Dendritic cell treated with granulocyte-macrophage colony-stimulating factor and Interleukin-4, amounts not matched to agents 40 ng/mL and 50 ng/mL, for 4 days (primary cell): Measurements from ENCODE around the gene SEMA3F.
A peak's percentile ranks its signal among the peaks of the same experiment; 100 is the strongest.
"Not testable (repeated sequence)": the region's sequence is repeated elsewhere in the genome, so short reads cannot be mapped to it uniquely, and the experiment has no call there.

ENCODE experiments used
- H3K27ac Mint-ChIP-seq: one replicate; pipeline ENCODE4 v1.8.0; 2022; ENCODE audit warnings: mild to moderate bottlenecking, mixed read lengths
- H3K27me3 Mint-ChIP-seq: one replicate; pipeline ENCODE4 v1.8.0; 2022; ENCODE audit warnings: mild to moderate bottlenecking, mixed read lengths
- H3K36me3 Mint-ChIP-seq: one replicate; pipeline ENCODE4 v1.8.0; 2022; ENCODE audit warnings: low read depth, mixed read lengths
- H3K4me1 Mint-ChIP-seq: one replicate; pipeline ENCODE4 v1.8.0; 2022; ENCODE audit warnings: low read depth, mixed read lengths
- H3K4me3 Mint-ChIP-seq: one replicate; pipeline ENCODE4 v1.8.0; 2022; ENCODE audit warnings: mild to moderate bottlenecking, moderate library complexity, mixed read lengths
- H3K9me3 Mint-ChIP-seq: one replicate; pipeline ENCODE4 v1.8.0; 2022; ENCODE audit warnings: mixed read lengths
- intact Hi-C: fragments of 100-400 bp; cut with micrococcal nuclease; formaldehyde crosslinking; loops from one replicate; pipeline ENCODE4 v1.15.0; 2022

The SEMA3F gene

DNA sequence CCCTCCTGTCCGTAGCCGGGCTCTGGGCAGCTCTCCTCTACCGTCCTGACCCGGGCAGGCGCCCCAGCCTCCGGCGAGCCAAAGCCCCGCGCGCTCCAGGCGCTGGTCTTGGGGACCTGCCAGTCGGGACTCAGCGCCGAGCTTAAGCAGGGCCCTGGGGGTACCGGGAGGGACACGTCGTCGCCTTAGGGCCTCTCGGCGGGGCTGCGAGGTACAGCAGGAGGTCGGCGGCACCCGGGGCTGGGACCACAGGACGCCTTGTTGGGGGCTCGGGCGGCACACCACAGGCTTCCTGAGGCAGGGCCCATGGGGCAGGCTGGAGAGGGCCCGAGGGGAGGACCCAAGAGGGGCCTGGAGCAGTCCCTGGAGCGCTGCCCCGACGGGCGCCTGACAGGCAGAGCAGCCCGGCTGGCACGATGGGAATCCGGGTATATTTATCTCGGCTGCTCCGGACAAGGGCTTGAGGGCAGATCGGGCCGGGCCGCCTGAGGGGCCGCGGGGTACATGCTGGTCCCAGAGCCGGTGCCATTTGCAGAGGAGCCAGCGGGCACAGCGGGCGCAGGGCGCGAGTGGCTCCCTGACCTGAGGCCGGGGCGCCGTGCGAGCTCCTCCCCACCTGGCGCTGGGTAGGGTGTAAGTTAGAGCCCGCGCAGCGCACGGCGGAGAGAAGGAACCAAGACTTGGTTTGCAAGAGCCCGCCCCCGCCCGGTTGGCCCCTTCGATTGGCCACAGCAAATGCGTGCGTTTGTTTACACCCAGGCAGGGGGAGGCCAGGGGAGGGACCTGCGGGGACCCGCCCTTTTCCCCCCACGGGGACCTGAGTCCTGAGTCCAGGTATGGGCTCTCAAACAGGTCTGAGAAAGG lies 50.5 kb downstream of the SEMA3F start:
- H3K27me3 Mint-ChIP-seq = peaks cover 82% of the 10 kb centered on the region
- peaks cover 6% of the 10 kb centered on the region for H3K4me1 Mint-ChIP-seq
- H3K27ac Mint-ChIP-seq = no peak overlapping the region
- H3K9me3 Mint-ChIP-seq = no peaks in the 10 kb centered on the region
- H3K4me3 Mint-ChIP-seq = peak overlapping the region; percentile 14
- H3K36me3 Mint-ChIP-seq = no peaks in the 10 kb centered on the region
- intact Hi-C loops = no loop called here

GRCh38 chr3:50207359-50208042 lies 52.4 kb downstream of the SEMA3F start:
- no peaks in the 10 kb centered on the region for H3K36me3 Mint-ChIP-seq
- H3K9me3 Mint-ChIP-seq = no peaks in the 10 kb centered on the region
- intact Hi-C loops = no loop called here
- H3K4me1 Mint-ChIP-seq = peaks cover 6% of the 10 kb centered on the region
- peaks cover 66% of the 10 kb centered on the region for H3K27me3 Mint-ChIP-seq
- no peak overlapping the region for H3K27ac Mint-ChIP-seq
- no peak overlapping the region for H3K4me3 Mint-ChIP-seq

DNA sequence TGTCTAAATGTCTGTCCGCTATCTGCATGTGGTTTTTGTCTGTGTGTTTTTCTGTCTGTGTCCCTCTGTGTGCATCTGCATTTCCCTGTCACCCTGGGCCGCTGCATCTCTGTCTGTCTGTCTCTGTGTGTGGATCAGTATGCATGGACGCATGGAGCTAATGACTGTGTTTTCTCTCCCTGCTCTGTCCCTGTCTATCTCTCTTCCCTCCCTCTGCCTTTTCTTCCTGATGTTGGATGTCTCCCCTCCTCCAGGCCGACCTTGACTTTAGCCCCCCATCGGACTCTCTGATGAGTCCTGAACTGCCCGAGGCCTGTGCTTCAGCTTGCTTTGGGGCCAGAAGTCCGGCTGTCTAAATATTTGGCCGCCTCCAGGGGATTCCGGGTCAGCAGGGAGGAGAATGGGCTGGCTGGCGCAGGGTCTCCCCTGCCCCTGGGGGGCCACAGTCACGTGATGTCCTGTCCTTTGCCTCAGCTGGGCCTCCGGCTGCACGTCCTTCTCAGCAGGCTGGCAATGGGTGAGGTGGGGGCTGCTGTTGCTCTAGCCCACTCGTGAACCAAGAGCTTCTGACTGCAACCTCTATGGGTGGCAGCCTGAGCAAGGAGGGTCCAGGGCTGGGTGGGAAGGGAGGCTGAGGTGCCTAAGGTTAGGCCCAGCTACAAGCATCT lies 53.7 kb downstream of the SEMA3F start:
- H3K4me1 Mint-ChIP-seq = peaks cover 6% of the 10 kb centered on the region
- intact Hi-C loops = no loop called here
- no peaks in the 10 kb centered on the region for H3K36me3 Mint-ChIP-seq
- H3K9me3 Mint-ChIP-seq = no peaks in the 10 kb centered on the region
- no peak overlapping the region for H3K27ac Mint-ChIP-seq
- no peak overlapping the region for H3K4me3 Mint-ChIP-seq
- H3K27me3 Mint-ChIP-seq = peaks cover 56% of the 10 kb centered on the region

- no peaks in the 10 kb centered on the region for H3K9me3 Mint-ChIP-seq
- no peaks in the 10 kb centered on the region for H3K36me3 Mint-ChIP-seq
- intact Hi-C loops = no loop called here
- no peak overlapping the region for H3K27ac Mint-ChIP-seq
- peaks cover 45% of the 10 kb centered on the region for H3K27me3 Mint-ChIP-seq
- H3K4me3 Mint-ChIP-seq = no peak overlapping the region
- H3K4me1 Mint-ChIP-seq = peaks cover 6% of the 10 kb centered on the region
Observed at GRCh38 chr3:50210176-50210509, 55.0 kb downstream of the SEMA3F start.

GRCh38 chr3:50210510-50211367 lies 55.6 kb downstream of the SEMA3F start:
- Mint-ChIP-seq H3K36me3 (no peaks in the 10 kb centered on the region), H3K4me3 (no peak overlapping the region), H3K4me1 (peaks cover under 1% of the 10 kb centered on the region), H3K9me3 (no peaks in the 10 kb centered on the region), H3K27me3 (peaks cover 40% of the 10 kb centered on the region), H3K27ac (no peak overlapping the region)
- intact Hi-C loops = no loop called here

DNA sequence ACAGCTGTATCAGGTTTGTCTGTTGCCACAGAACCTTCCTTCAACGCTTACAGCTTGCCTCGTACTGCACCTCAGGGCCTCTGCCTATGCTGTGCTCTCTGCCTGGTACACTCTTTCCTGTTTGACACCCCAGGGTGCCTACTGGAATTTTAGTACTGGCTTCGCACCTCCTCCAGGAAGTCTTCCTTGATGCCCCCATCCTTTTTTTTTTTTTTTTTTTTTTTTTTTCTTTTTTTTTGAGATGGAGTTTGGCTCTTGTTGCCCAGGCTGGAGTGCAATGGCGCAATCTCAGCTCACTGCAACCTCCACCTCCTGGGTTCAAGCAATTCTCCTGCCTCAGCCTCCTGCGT lies 56.2 kb downstream of the SEMA3F start:
- intact Hi-C loops, H3K27ac Mint-ChIP-seq, H3K9me3 Mint-ChIP-seq, H3K4me1 Mint-ChIP-seq, H3K4me3 Mint-ChIP-seq, H3K36me3 Mint-ChIP-seq: not testable (repeated sequence)
- H3K27me3 Mint-ChIP-seq = peaks cover 34% of the 10 kb centered on the region

DNA sequence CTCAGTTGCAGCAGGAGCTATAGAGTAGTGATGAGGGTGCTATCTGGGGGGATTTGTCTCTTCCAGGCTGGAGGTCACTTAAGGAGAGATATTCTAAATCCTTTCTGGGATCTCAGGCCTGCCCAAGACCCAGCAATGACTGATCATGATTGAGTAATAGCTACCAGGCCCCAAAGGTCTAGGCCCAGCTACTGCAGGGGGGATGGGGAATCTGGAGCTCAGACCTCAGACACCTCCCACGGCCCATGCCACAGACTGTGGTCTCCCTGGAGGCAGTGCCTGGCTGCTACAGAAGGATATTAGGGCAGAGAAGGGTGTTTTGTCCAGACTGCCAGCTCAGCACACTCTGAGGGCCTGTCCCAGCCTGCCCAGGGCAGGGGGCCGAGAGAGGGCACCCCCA lies 56.8 kb downstream of the SEMA3F start:
- Mint-ChIP-seq H3K27ac (no peak overlapping the region), H3K4me1 (no peaks in the 10 kb centered on the region), H3K4me3 (no peak overlapping the region)

DNA sequence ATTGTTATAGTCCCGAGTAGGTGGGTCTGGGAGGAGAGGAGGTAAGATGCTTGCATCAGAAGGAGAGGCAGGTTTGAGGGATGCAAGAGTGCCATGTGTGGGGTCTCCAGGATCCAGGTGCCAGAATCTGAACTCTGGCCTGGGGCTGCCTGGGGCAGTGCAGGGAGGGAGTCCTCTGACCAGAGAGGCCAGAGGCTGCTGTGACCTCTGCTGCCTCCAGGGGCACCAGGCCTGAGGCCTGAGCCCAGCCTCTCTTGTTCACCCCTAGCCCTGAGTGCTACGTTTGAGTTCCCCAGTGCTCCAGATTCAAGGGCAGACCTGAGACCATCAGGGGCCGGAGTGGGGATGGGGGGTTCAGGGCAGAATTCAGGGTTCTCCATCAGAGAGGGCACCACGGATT lies 57.4 kb downstream of the SEMA3F start:
- no peaks in the 10 kb centered on the region for H3K9me3 Mint-ChIP-seq
- intact Hi-C loops = no loop called here
- H3K4me1 Mint-ChIP-seq = no peaks in the 10 kb centered on the region
- H3K27me3 Mint-ChIP-seq = peaks cover 25% of the 10 kb centered on the region
- H3K4me3 Mint-ChIP-seq = no peak overlapping the region
- no peak overlapping the region for H3K27ac Mint-ChIP-seq
- H3K36me3 Mint-ChIP-seq = no peaks in the 10 kb centered on the region

More for the DNA sequence above, 56.8 kb downstream of the SEMA3F start:
- intact Hi-C loops = no loop called here
- Mint-ChIP-seq H3K27me3 (peaks cover 29% of the 10 kb centered on the region), H3K9me3 (no peaks in the 10 kb centered on the region), H3K36me3 (no peaks in the 10 kb centered on the region)

DNA sequence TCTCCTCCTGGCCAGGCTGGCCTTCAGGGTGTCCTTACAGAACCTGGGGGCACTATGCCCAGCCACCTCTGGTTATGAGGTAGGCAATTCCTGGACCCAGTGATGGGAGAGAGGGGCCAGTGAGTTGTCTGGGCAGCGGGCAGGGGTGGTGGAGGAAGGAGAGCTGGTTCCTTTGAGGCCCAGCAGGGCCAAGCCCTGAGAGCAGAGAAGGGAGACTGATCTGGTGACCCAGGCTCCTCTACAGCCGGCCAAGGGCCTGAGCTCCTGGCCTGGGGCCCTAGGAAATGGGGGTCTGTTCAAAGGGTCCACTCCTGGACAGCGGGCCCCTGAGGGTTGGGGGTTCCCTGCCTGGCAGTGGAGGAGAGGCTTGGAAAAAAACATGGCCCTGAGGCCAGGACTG lies 57.8 kb downstream of the SEMA3F start:
- Mint-ChIP-seq H3K4me1 (no peaks in the 10 kb centered on the region), H3K36me3 (no peaks in the 10 kb centered on the region), H3K27me3 (peaks cover 22% of the 10 kb centered on the region), H3K9me3 (no peaks in the 10 kb centered on the region), H3K4me3 (no peak overlapping the region), H3K27ac (no peak overlapping the region)
- intact Hi-C loops = no loop called here

- Mint-ChIP-seq H3K4me3 (no peak overlapping the region), H3K9me3 (no peaks in the 10 kb centered on the region), H3K27me3 (peaks cover 18% of the 10 kb centered on the region), H3K27ac (no peak overlapping the region), H3K4me1 (no peaks in the 10 kb centered on the region), H3K36me3 (no peaks in the 10 kb centered on the region)
- intact Hi-C loops = no loop called here
Observed at GRCh38 chr3:50213373-50213772, 58.2 kb downstream of the SEMA3F start.

GRCh38 chr3:50214824-50215223 lies 59.7 kb downstream of the SEMA3F start:
- H3K36me3 Mint-ChIP-seq = no peaks in the 10 kb centered on the region
- no peak overlapping the region for H3K27ac Mint-ChIP-seq
- intact Hi-C loops = no loop called here
- no peak overlapping the region for H3K4me3 Mint-ChIP-seq
- H3K27me3 Mint-ChIP-seq = peaks cover 11% of the 10 kb centered on the region
- H3K4me1 Mint-ChIP-seq = no peaks in the 10 kb centered on the region
- H3K9me3 Mint-ChIP-seq = no peaks in the 10 kb centered on the region

- Mint-ChIP-seq H3K4me1 (no peaks in the 10 kb centered on the region), H3K9me3 (no peaks in the 10 kb centered on the region), H3K36me3 (no peaks in the 10 kb centered on the region), H3K27me3 (peaks cover 9% of the 10 kb centered on the region), H3K4me3 (no peak overlapping the region), H3K27ac (no peak overlapping the region)
- intact Hi-C loops = no loop called here
Observed at GRCh38 chr3:50215529-50215928, 60.4 kb downstream of the SEMA3F start.

GRCh38 chr3:50217681-50218080 lies 62.6 kb downstream of the SEMA3F start:
- H3K4me1 Mint-ChIP-seq = peaks cover 4% of the 10 kb centered on the region
- intact Hi-C loops = no loop called here
- peaks cover 9% of the 10 kb centered on the region for H3K27me3 Mint-ChIP-seq
- no peaks in the 10 kb centered on the region for H3K36me3 Mint-ChIP-seq
- H3K9me3 Mint-ChIP-seq = no peaks in the 10 kb centered on the region
- no peak overlapping the region for H3K27ac Mint-ChIP-seq
- H3K4me3 Mint-ChIP-seq = no peak overlapping the region

DNA sequence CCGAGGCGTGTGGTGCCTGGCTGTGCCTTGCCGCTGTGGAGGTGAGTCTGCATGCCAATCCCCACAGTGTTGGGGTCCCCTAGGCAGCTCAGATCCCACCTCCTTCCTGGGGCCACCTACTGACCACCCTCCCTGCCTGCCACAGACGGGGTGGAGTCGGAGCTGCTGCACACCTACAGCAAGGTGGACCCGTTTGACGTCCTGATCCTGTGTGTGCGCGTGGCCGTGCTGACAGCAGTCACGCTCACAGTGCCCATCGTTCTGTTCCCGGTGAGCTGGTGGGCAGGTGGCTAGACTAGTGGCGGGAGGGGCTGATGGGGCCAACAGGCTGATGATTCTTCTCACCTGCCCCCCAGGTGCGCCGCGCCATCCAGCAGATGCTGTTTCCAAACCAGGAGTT lies 63.3 kb downstream of the SEMA3F start:
- no peak overlapping the region for H3K27ac Mint-ChIP-seq
- intact Hi-C loops = no loop called here
- no peaks in the 10 kb centered on the region for H3K9me3 Mint-ChIP-seq
- no peaks in the 10 kb centered on the region for H3K36me3 Mint-ChIP-seq
- peaks cover 9% of the 10 kb centered on the region for H3K27me3 Mint-ChIP-seq
- H3K4me3 Mint-ChIP-seq = no peak overlapping the region
- peaks cover 4% of the 10 kb centered on the region for H3K4me1 Mint-ChIP-seq
